K562 (cell line): ENCODE measurements around the gene MBD6. TPM values are rescaled to one million over a fixed set of nuclear protein-coding genes. Genes with fewer than 3 reads are reported as not detected.
A peak's percentile ranks its signal among the peaks of the same experiment; 100 is the strongest.

Experiments used
- HDAC3 ChIP-seq: fragments of 450-650 bp; IDR thresholded peaks from 2 replicates; pipeline ENCODE4 v1.6.1; 2018; ENCODE audit warnings: borderline replicate concordance, mild to moderate bottlenecking, moderate library complexity; ENCODE audit not compliant: partially characterized antibody
- MIER1 ChIP-seq: fragments of 450-650 bp; IDR thresholded peaks from 2 replicates; pipeline ENCODE4 v1.6.1; 2016; ENCODE audit warnings: antibody characterized with exemption, mild to moderate bottlenecking, low read depth
- MYBL2 ChIP-seq, 2 experiments: fragments of 450-650 bp in 1 of 2; sonication (generic) in 1 of 2; formaldehyde crosslinking in 1 of 2; IDR thresholded peaks; 2 replicates each; pipeline versions ENCODE4 v1.6.1 to v1.8.1; 2017 to 2022; ENCODE audit warnings: borderline replicate concordance in 1 of 2, inconsistent platforms in 1 of 2, low read depth in 1 of 2, mild to moderate bottlenecking in 1 of 2, missing genetic modification reagents in 1 of 2, moderate library complexity in 1 of 2
- NEUROD1 ChIP-seq: fragments of 150-350 bp; IDR thresholded peaks from 2 replicates; pipeline ENCODE4 v1.6.1; 2014; ENCODE audit warnings: borderline replicate concordance, low read length, low read depth; ENCODE audit not compliant: partially characterized antibody
- NFXL1 ChIP-seq: fragments of 450-650 bp; formaldehyde crosslinking; IDR thresholded peaks from 2 replicates; pipeline ENCODE4 v1.4.0; 2021; ENCODE audit warnings: mild to moderate bottlenecking
- PCBP2 ChIP-seq: fragments of 200-400 bp; formaldehyde crosslinking; IDR thresholded peaks from 2 replicates; pipeline ENCODE4 v1.6.1; 2018; ENCODE audit warnings: low read length, low read depth, mild to moderate bottlenecking, moderate library complexity; ENCODE audit not compliant: poor library complexity, severe bottlenecking
- RHOXF2B ChIP-seq: fragments of 250-450 bp; sonication (Bioruptor Pico); conservative IDR thresholded peaks from 2 replicates; pipeline ENCODE4 v1.5.1; 2021
- SLC30A9 ChIP-seq: fragments of 250-450 bp; sonication (Bioruptor Pico); IDR thresholded peaks from 2 replicates; pipeline ENCODE4 v1.8.0; 2022; ENCODE audit warnings: mild to moderate bottlenecking, moderate library complexity
- polyA plus RNA-seq, 8 experiments: library from polyadenylated mRNA; depleted of rRNA in 4 of 8; stranded (reverse) in 5 of 8; unstranded in 3 of 8; fragments of >200 nt; fragmentation: Nextera tagmentation in 2 of 8; fragmentation: Illumina TruSeq in 1 of 8; extraction: Ambion mirVana in 2 of 8; extraction: Trizol in 1 of 8; gene quantifications; 2 replicates each; pipeline versions ENCODE4 v1.2.1 to v1.2.3, GENCODE V29; 2011 to 2014; ENCODE audit warnings: inconsistent platforms in 1 of 8, missing spikeins in 1 of 8
- total RNA-seq, 7 experiments: library from RNA; depleted of rRNA in 6 of 7; stranded (reverse); fragments of >200 nt in 6 of 7; fragmentation: Illumina TruSeq in 2 of 7; extraction: Trizol in 2 of 7; gene quantifications; 2 replicates each; pipeline versions ENCODE4 v1.2.1 to v1.2.3, GENCODE V29; 2011 to 2021; ENCODE audit warnings: low replicate concordance in 1 of 7
- TF ChIP-seq, protein P1 (sequence below), 2 experiments: fragments of 450-650 bp; formaldehyde crosslinking in 1 of 2; IDR thresholded peaks; 2 replicates each; pipeline versions ENCODE4 v1.4.0 to v1.6.1; 2014 to 2020; ENCODE audit warnings: mild to moderate bottlenecking in 2 of 2, borderline replicate concordance in 1 of 2, low read depth in 1 of 2
- TF ChIP-seq, protein P2 (sequence below): sonication (generic); formaldehyde crosslinking; IDR thresholded peaks from 2 replicates; pipeline ENCODE4 v1.8.0; 2022; ENCODE audit warnings: mild to moderate bottlenecking, low read depth, missing genetic modification reagents
- TF ChIP-seq, protein P3 (sequence below): sonication (generic); formaldehyde crosslinking; IDR thresholded peaks from 2 replicates; pipeline ENCODE4 v1.8.0; 2022; ENCODE audit warnings: mild to moderate bottlenecking, missing genetic modification reagents

MBD6 gene
- total and polyA plus RNA-seq, 9 of the 15 experiments (the other 6 are each of a cell fraction or from before 2014, with no cell fraction given): 2.0 to 54.8 (median 3.8) TPM

DNA sequence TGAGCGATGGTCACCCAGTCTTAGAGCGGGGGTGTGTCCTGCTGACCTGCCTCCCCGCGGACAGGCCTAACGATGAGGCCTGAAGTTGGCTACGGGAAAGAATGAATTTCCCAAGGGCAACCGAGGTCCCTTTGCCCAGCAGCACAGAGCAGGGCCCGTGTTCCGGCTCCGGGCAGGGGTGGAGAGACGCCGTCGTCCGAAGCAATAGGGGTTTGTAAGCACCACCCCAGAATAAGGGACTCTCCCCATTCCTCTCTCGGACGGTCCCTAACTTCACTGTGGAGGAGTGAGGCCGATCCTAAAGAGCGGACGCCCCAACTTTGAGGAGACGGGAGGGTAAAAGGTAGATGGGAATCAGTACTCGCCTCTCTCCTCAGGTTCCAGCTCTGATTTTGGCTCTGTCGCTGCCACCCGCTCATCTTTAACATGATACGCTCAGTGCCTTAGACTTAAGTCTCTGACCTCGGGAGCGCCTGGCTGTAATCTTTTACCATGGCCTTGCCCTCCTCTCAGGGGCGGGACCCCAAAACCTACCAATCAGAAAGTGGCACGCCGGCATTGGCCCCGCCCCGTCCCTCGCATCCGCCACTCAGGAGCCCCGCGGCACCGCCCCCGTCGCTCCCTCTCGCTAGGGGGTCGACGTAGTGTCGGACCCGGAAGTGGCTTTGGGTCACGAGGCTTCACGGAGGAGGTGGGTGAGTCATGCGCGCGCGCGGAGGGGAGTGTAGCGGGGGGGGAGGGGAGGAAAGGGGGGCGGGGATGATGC lies 2.4 kb upstream of the MBD6 start, which contains the start of gene DDIT3 (continued):
- TF ChIP-seq, protein P1, sequence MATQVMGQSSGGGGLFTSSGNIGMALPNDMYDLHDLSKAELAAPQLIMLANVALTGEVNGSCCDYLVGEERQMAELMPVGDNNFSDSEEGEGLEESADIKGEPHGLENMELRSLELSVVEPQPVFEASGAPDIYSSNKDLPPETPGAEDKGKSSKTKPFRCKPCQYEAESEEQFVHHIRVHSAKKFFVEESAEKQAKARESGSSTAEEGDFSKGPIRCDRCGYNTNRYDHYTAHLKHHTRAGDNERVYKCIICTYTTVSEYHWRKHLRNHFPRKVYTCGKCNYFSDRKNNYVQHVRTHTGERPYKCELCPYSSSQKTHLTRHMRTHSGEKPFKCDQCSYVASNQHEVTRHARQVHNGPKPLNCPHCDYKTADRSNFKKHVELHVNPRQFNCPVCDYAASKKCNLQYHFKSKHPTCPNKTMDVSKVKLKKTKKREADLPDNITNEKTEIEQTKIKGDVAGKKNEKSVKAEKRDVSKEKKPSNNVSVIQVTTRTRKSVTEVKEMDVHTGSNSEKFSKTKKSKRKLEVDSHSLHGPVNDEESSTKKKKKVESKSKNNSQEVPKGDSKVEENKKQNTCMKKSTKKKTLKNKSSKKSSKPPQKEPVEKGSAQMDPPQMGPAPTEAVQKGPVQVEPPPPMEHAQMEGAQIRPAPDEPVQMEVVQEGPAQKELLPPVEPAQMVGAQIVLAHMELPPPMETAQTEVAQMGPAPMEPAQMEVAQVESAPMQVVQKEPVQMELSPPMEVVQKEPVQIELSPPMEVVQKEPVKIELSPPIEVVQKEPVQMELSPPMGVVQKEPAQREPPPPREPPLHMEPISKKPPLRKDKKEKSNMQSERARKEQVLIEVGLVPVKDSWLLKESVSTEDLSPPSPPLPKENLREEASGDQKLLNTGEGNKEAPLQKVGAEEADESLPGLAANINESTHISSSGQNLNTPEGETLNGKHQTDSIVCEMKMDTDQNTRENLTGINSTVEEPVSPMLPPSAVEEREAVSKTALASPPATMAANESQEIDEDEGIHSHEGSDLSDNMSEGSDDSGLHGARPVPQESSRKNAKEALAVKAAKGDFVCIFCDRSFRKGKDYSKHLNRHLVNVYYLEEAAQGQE (IDR thresholded peaks at IDR 0.05; ENCODE audit: borderline replicate concordance): no peak
- TF ChIP-seq, protein P1 (CRISPR knock-in tag; IDR thresholded peaks at IDR 0.05; ENCODE audit: low read depth): peak; percentile 60; the same call in 1 of the 2 replicates
- TF ChIP-seq, protein P2, sequence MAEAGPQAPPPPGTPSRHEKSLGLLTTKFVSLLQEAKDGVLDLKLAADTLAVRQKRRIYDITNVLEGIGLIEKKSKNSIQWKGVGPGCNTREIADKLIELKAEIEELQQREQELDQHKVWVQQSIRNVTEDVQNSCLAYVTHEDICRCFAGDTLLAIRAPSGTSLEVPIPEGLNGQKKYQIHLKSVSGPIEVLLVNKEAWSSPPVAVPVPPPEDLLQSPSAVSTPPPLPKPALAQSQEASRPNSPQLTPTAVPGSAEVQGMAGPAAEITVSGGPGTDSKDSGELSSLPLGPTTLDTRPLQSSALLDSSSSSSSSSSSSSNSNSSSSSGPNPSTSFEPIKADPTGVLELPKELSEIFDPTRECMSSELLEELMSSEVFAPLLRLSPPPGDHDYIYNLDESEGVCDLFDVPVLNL: no peak
- TF ChIP-seq HDAC3 (no peak), MYBL2 (IDR thresholded peaks at IDR 0.05; ENCODE audit: low read depth) (no peak), MYBL2 (CRISPR knock-in tag; IDR thresholded peaks at IDR 0.05; ENCODE audit: borderline replicate concordance) (no peak), PCBP2 (no peak), NFXL1 (CRISPR knock-in tag) (0 out of 2 replicates have a peak, but pooled peaks have one; percentile 62), SLC30A9 (CRISPR knock-in tag) (no peak), RHOXF2B (CRISPR knock-in tag) (no peak), MIER1 (no peak), NEUROD1 (peak; percentile 41)
- TF ChIP-seq, protein P3, sequence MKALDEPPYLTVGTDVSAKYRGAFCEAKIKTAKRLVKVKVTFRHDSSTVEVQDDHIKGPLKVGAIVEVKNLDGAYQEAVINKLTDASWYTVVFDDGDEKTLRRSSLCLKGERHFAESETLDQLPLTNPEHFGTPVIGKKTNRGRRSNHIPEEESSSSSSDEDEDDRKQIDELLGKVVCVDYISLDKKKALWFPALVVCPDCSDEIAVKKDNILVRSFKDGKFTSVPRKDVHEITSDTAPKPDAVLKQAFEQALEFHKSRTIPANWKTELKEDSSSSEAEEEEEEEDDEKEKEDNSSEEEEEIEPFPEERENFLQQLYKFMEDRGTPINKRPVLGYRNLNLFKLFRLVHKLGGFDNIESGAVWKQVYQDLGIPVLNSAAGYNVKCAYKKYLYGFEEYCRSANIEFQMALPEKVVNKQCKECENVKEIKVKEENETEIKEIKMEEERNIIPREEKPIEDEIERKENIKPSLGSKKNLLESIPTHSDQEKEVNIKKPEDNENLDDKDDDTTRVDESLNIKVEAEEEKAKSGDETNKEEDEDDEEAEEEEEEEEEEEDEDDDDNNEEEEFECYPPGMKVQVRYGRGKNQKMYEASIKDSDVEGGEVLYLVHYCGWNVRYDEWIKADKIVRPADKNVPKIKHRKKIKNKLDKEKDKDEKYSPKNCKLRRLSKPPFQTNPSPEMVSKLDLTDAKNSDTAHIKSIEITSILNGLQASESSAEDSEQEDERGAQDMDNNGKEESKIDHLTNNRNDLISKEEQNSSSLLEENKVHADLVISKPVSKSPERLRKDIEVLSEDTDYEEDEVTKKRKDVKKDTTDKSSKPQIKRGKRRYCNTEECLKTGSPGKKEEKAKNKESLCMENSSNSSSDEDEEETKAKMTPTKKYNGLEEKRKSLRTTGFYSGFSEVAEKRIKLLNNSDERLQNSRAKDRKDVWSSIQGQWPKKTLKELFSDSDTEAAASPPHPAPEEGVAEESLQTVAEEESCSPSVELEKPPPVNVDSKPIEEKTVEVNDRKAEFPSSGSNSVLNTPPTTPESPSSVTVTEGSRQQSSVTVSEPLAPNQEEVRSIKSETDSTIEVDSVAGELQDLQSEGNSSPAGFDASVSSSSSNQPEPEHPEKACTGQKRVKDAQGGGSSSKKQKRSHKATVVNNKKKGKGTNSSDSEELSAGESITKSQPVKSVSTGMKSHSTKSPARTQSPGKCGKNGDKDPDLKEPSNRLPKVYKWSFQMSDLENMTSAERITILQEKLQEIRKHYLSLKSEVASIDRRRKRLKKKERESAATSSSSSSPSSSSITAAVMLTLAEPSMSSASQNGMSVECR (CRISPR knock-in tag): peak; percentile 96
